NCI-H446 (cell line): ENCODE measurements around the gene FGFRL1.

Source experiments
- DNase-seq, 2 experiments: peaks; one replicate each; lab custom pipeline; 2025; lab: John Stamatoyannopoulos, UW

Gene FGFRL1

DNA sequence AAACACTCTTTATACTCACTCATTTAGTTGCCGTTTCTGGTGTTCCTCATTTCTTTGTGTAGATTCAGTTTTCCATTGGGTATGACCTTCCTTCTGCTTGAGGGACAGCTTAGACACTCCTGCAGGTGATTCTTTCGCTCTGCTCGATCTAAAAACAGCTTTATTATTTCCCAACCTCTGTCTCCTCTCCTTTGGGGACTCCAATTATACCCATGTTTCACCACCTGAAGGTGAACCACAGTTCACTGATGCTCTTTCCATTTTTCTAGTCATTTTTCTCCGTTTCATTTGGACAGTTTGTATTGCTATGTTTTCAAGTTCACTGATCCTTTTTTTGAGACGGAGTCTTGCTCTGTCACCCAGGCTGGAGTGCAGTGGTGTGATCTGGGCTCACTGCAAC lies 4.6 kb upstream of the FGFRL1 start:
- DNase-seq = no peak

DNA sequence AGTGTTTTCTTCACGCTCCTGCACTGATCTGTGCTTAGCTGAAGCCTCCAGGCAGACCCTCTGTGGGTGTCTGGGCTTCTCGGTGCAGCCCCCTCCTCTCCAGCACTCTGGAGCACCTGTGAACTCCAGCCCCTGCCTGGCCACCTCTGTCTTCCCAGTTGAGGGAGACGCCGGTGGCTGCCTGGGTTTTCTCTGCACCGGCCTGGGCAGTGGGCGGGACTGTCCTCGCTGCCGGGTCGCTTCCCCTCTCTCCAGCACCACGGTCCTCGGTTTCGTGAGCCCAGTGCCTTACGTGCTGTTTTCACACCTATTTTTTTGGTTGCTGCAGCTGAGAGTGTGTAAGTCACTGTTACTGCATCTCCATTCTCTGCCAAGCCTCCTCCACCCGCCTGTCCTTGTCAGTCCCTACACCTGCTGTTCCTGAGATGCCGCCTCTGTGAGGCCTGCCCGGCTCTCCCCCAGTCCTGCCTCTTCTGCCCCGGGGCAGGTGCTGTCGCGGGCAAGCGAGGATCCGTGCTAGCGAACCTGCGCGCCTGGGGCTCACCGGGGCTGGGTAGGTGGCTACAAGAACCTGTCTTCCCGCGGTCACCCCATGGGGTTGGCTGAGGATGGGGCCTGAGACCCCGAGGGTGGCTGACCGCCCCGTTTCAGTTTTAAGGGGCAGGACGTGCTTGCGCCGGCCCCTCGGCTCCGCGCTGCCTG lies 2.4 kb upstream of the FGFRL1 start:
- DNase-seq = no peak

- DNase-seq = peak in 1 of 2 experiments; percentile 52
Observed at GRCh38 chr4:1009542-1010394, 1.7 kb upstream of the FGFRL1 start.

GRCh38 chr4:1010395-1011021 lies 918 bp upstream of the FGFRL1 start:
- DNase-seq = no peak

GRCh38 chr4:1011666-1012033 lies 224 bp downstream of the FGFRL1 start:
- DNase-seq = no peak

DNA sequence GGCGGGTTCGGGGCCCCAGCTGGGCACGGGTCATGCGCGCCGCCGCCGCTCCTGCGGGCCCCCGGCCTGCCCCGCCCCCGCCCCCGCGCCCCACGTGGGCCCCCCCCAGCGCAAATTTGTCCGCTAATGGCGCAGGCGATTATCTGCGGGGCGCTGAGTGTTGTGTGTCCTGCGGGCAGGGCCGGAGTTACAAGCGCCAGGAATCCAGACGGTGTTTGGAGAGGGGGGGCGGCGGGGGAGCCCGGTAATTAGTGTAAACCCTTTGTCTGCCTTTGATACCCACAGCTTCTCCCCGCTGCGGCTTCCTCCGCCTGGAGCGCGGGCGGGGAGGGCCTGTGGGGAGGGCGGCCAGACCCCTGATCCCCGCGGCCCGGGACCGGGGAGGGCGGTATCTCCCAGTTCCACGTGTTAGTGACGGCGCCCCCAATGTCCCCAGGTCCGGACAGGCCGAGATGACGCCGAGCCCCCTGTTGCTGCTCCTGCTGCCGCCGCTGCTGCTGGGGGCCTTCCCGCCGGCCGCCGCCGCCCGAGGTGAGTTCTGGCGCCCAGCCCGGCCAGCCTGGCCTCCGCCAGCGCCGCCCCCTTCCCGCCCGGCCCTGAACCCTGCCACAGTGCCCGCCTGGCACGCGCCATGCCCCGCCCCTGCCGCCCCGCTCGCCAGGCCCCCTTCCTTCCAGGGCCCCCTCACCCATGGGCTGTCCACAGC lies 761 bp downstream of the FGFRL1 start:
- no peak for DNase-seq

GRCh38 chr4:1013225-1014073 lies 2.0 kb downstream of the FGFRL1 start:
- DNase-seq = no peak

GRCh38 chr4:1014291-1015167 lies 3.1 kb downstream of the FGFRL1 start:
- DNase-seq = no peak

DNA sequence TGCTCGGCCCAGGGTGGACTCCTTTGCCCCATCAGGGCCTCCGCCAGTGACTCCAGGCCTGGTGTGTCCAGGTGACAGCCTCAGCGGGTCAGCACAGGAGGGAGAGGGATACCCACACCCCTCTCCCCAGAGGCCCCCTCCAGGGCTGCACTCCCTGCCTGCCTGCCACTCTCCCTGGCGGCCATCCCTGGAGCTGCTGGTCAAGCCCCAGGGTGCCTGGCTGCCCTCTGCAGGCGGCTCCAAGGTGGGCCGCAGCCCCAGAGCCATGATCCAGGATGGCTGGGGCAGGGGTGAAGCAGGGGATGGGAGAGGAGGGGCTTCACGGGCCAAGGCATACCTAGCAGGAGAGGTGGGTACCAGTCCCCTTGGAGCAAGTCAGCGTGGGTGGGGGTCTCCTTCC lies 3.8 kb downstream of the FGFRL1 start:
- DNase-seq = no peak

DNA sequence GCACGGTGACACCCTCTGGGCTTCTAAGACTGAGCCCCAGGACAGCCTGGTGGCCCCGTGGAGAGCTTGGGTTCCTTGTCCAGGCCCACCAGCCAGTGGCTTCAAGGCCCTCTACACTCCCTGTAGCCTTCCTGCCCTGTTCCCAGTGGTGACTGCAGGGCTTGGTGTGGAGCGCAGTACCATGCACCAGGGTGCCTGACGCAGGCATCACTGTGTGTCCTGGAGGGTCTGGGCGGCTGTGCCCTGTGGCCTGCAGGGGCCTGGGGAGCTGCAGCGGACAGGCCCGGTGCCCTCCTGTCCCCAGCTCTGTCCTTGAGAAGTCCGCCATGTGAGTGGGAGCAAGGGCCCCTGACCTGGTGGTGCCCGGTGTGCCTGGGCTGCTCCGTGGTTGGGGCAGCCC lies 4.3 kb downstream of the FGFRL1 start:
- DNase-seq = no peak

- no peak for DNase-seq
Observed at GRCh38 chr4:1017211-1017610, 5.8 kb downstream of the FGFRL1 start.

GRCh38 chr4:1017706-1018105 lies 6.3 kb downstream of the FGFRL1 start:
- DNase-seq = no peak

- no peak for DNase-seq
Observed at GRCh38 chr4:1018147-1019020, 7.0 kb downstream of the FGFRL1 start.

- DNase-seq = no peak
Observed at GRCh38 chr4:1019320-1019719, 7.9 kb downstream of the FGFRL1 start.

- DNase-seq = no peak
Observed at GRCh38 chr4:1019729-1020470, 8.5 kb downstream of the FGFRL1 start.

DNA sequence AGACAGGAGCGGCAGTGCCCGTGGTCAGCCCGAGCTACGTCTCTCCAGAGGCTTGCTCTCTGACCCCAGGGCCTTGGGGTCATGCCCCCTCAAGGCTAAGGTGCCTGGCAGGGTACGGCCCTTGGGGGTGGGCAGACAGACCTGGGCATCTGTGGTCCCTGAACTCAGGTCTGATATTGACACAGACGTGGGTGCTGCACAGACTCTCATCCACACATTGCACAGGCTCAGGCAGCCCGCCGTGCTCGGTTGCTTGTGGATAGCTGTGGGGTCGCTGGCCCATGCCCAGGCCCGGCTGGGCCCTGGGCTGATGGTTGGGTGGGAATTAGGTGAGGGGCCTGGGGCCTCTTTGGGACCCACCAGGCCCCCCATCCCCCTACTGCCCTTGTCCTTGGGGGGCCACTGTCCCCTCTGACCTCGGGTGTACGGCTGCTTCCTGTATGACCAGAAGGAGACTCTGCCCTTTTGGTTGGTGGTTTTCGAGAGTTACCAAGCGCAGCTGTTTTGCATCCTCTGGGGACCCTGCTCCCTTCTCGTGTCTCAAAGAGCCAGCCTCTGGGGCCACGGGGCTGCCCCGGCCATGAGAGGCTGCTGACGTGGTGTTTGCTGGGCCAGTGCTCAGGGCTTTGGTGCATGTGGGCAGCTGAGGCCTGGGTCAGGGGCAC lies 10.1 kb downstream of the FGFRL1 start:
- no peak for DNase-seq

DNA sequence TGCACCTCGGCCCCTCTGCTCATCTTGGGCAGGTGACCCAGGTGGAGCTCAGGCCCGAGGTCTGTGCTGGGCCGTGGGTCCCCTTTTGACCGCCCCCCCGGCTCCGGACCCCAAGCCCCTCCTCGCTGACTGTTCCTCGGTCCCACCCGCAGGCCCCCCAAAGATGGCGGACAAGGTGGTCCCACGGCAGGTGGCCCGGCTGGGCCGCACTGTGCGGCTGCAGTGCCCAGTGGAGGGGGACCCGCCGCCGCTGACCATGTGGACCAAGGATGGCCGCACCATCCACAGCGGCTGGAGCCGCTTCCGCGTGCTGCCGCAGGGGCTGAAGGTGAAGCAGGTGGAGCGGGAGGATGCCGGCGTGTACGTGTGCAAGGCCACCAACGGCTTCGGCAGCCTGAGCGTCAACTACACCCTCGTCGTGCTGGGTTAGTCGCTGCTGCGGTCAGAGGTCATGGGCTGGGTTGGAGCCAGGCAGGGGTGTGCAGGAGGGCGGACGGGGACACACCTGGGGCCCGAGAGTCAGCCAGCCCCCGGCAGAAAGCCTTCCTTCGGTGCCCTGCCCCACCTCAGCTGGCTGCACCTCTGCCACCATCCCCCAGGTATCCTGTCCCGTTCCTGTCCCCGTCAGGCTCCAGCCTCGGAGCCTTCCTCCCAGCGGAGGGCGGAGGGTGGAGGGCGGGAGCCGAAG lies 10.8 kb downstream of the FGFRL1 start:
- no peak for DNase-seq

DNA sequence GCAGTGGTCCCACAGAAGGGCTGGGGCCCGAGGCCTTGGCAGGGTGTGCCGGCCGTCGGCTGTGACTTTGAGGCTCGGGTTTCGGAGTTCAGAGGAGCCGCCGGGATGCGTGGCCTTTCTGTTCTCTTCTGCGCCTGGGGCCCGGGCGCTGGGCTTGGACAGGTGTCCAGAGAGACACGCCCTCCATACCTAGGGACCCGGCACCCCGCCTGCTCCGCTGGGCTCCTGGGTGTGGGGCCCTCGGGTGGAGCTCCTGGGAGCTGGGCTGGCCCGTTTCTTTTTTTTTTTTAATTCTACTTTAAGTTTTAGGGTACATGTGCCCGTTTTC lies 11.3 kb downstream of the FGFRL1 start:
- no peak for DNase-seq
